Immature natural killer cell (primary cell): Measurements from ENCODE around the gene TCP11. TPM values are rescaled to one million over a fixed set of nuclear protein-coding genes. Genes with fewer than 3 reads are reported as not detected.

Source experiments
- DNase-seq, 3 donors: peaks; one replicate each; pipeline ENCODE4 v3.0.0; 2022; ENCODE audit warnings: mixed read lengths in 1 of 3
- H3K27ac Mint-ChIP-seq, 6 donors: one replicate each; pipeline ENCODE4 v1.8.0; 2020; ENCODE audit warnings: mixed read lengths in 6 of 6, mild to moderate bottlenecking in 5 of 6, inconsistent platforms in 4 of 6, moderate library complexity in 3 of 6
- H3K27me3 Mint-ChIP-seq, 3 donors: one replicate each; pipeline ENCODE4 v1.8.0; 2020 to 2021; ENCODE audit warnings: low read depth in 3 of 3, mild to moderate bottlenecking in 3 of 3, mixed read lengths in 3 of 3, moderate library complexity in 3 of 3, inconsistent platforms in 1 of 3
- H3K36me3 Mint-ChIP-seq, 3 donors: one replicate each; pipeline ENCODE4 v1.8.0; 2020; ENCODE audit warnings: mixed read lengths in 3 of 3, inconsistent platforms in 2 of 3, mild to moderate bottlenecking in 2 of 3
- H3K4me1 Mint-ChIP-seq, 2 donors: one replicate each; pipeline ENCODE4 v1.8.0; 2020; ENCODE audit warnings: inconsistent platforms in 2 of 2, mild to moderate bottlenecking in 2 of 2, mixed read lengths in 2 of 2, moderate library complexity in 1 of 2
- H3K4me3 Mint-ChIP-seq, 5 donors: one replicate each; pipeline ENCODE4 v1.8.0; 2020; ENCODE audit warnings: mild to moderate bottlenecking in 5 of 5, mixed read lengths in 5 of 5, inconsistent platforms in 3 of 5, moderate library complexity in 3 of 5
- H3K9me3 Mint-ChIP-seq, 6 donors: one replicate each; pipeline ENCODE4 v1.8.0; 2020; ENCODE audit warnings: mild to moderate bottlenecking in 6 of 6, mixed read lengths in 6 of 6, inconsistent platforms in 4 of 6, moderate library complexity in 3 of 6
- polyA plus RNA-seq, 3 donors: library from polyadenylated mRNA; unstranded; fragments of 300-500 nt; fragmentation: Illumina TruSeq; gene quantifications; one replicate each; pipeline ENCODE4 v1.2.3, GENCODE V29; 2021

TCP11 gene
- polyA plus RNA-seq, 3 donors from 2014 or later, result not detected

GRCh38 chr6:35084041-35084491 is 57.1 kb downstream of the TCP11 start:
- peaks cover 11 to 24% (median 16%) of the 10 kb centered on the region in 3 donors for H3K36me3 Mint-ChIP-seq
- H3K4me1 Mint-ChIP-seq, result no peaks in the 10 kb centered on the region
- DNase-seq, result no peak
- H3K9me3 Mint-ChIP-seq, result no peaks in the 10 kb centered on the region
- H3K27ac Mint-ChIP-seq, result no peak overlapping the region
- peaks cover 0 to 2% (median 2%) of the 10 kb centered on the region in 3 donors for H3K27me3 Mint-ChIP-seq
- H3K4me3 Mint-ChIP-seq, result no peak overlapping the region

- Mint-ChIP-seq H3K36me3 (peaks cover 11 to 24% (median 16%) of the 10 kb centered on the region in 3 donors), H3K27me3 (peaks cover 0 to 2% (median 2%) of the 10 kb centered on the region in 3 donors), H3K4me3 (no peak overlapping the region), H3K27ac (no peak overlapping the region), H3K9me3 (no peaks in the 10 kb centered on the region), H3K4me1 (no peaks in the 10 kb centered on the region)
- no peak for DNase-seq
Observed at GRCh38 chr6:35083507-35083906, 57.6 kb downstream of the TCP11 start.

- H3K36me3 Mint-ChIP-seq, result peaks cover 11 to 24% (median 13%) of the 10 kb centered on the region in 3 donors
- H3K4me1 Mint-ChIP-seq, result no peaks in the 10 kb centered on the region
- no peaks in the 10 kb centered on the region for H3K9me3 Mint-ChIP-seq
- no peak overlapping the region for H3K27ac Mint-ChIP-seq
- no peak overlapping the region for H3K4me3 Mint-ChIP-seq
- peaks cover 0 to 2% (median 2%) of the 10 kb centered on the region in 3 donors for H3K27me3 Mint-ChIP-seq
- DNase-seq, result no peak
Observed at GRCh38 chr6:35082733-35083403, 58.3 kb downstream of the TCP11 start.

GRCh38 chr6:35082046-35082732 is 59.0 kb downstream of the TCP11 start:
- H3K4me1 Mint-ChIP-seq, result no peaks in the 10 kb centered on the region
- peaks cover 8 to 18% (median 11%) of the 10 kb centered on the region in 3 donors for H3K36me3 Mint-ChIP-seq
- DNase-seq, result no peak
- no peak overlapping the region for H3K4me3 Mint-ChIP-seq
- H3K9me3 Mint-ChIP-seq, result no peaks in the 10 kb centered on the region
- peaks cover 0 to 2% (median 2%) of the 10 kb centered on the region in 3 donors for H3K27me3 Mint-ChIP-seq
- H3K27ac Mint-ChIP-seq, result peak overlapping the region in 1 of 6 donors; percentile 64

- no peak overlapping the region for H3K27ac Mint-ChIP-seq
- no peak for DNase-seq
- peaks cover 4 to 23% (median 11%) of the 10 kb centered on the region in 3 donors for H3K36me3 Mint-ChIP-seq
- peaks cover 0 to 2% (median 2%) of the 10 kb centered on the region in 3 donors for H3K27me3 Mint-ChIP-seq
- no peaks in the 10 kb centered on the region for H3K4me1 Mint-ChIP-seq
- no peaks in the 10 kb centered on the region for H3K9me3 Mint-ChIP-seq
- no peak overlapping the region for H3K4me3 Mint-ChIP-seq
Observed at GRCh38 chr6:35081426-35081851, 59.7 kb downstream of the TCP11 start.

GRCh38 chr6:35080821-35081425 is 60.2 kb downstream of the TCP11 start:
- Mint-ChIP-seq H3K4me1 (no peaks in the 10 kb centered on the region), H3K4me3 (no peak overlapping the region), H3K27ac (no peak overlapping the region), H3K27me3 (no peaks in the 10 kb centered on the region), H3K36me3 (peaks cover 0 to 23% (median 7%) of the 10 kb centered on the region in 3 donors), H3K9me3 (no peaks in the 10 kb centered on the region)
- DNase-seq, result no peak

GRCh38 chr6:35080016-35080680 is 61.0 kb downstream of the TCP11 start:
- DNase-seq, result no peak
- Mint-ChIP-seq H3K27me3 (peaks cover 0 to 1% (median 0%) of the 10 kb centered on the region in 3 donors), H3K4me3 (no peak overlapping the region), H3K4me1 (no peaks in the 10 kb centered on the region), H3K36me3 (peaks cover 0 to 19% (median 7%) of the 10 kb centered on the region in 3 donors), H3K27ac (no peak overlapping the region), H3K9me3 (no peaks in the 10 kb centered on the region)

- no peak for DNase-seq
- Mint-ChIP-seq H3K4me3 (no peak overlapping the region), H3K9me3 (no peaks in the 10 kb centered on the region), H3K4me1 (no peaks in the 10 kb centered on the region), H3K36me3 (peaks cover 0 to 23% (median 10%) of the 10 kb centered on the region in 3 donors), H3K27ac (no peak overlapping the region), H3K27me3 (peaks cover 0 to 1% (median 0%) of the 10 kb centered on the region in 3 donors)
Observed at GRCh38 chr6:35079311-35080000, 61.7 kb downstream of the TCP11 start.

- H3K4me1 Mint-ChIP-seq, result no peaks in the 10 kb centered on the region
- no peak overlapping the region for H3K27ac Mint-ChIP-seq
- DNase-seq, result no peak
- H3K9me3 Mint-ChIP-seq, result no peaks in the 10 kb centered on the region
- peaks cover 0 to 1% (median 0%) of the 10 kb centered on the region in 3 donors for H3K27me3 Mint-ChIP-seq
- peaks cover 0 to 23% (median 13%) of the 10 kb centered on the region in 3 donors for H3K36me3 Mint-ChIP-seq
- H3K4me3 Mint-ChIP-seq, result no peak overlapping the region
Observed at GRCh38 chr6:35078896-35079295, 62.2 kb downstream of the TCP11 start.

GRCh38 chr6:35078226-35078850 is 62.8 kb downstream of the TCP11 start:
- Mint-ChIP-seq H3K27ac (no peak overlapping the region), H3K9me3 (no peaks in the 10 kb centered on the region), H3K4me1 (no peaks in the 10 kb centered on the region), H3K27me3 (peaks cover 0 to 1% (median 0%) of the 10 kb centered on the region in 3 donors), H3K36me3 (peaks cover 0 to 23% (median 14%) of the 10 kb centered on the region in 3 donors), H3K4me3 (no peak overlapping the region)
- DNase-seq, result no peak

- Mint-ChIP-seq H3K27ac (no peak overlapping the region), H3K9me3 (no peaks in the 10 kb centered on the region), H3K36me3 (peaks cover 0 to 23% (median 14%) of the 10 kb centered on the region in 3 donors), H3K4me3 (no peak overlapping the region), H3K4me1 (no peaks in the 10 kb centered on the region), H3K27me3 (peaks cover 0 to 1% (median 0%) of the 10 kb centered on the region in 3 donors)
- no peak for DNase-seq
Observed at GRCh38 chr6:35077713-35078105, 63.4 kb downstream of the TCP11 start.

- H3K4me1 Mint-ChIP-seq, result no peaks in the 10 kb centered on the region
- DNase-seq, result no peak
- peaks cover 0 to 20% (median 14%) of the 10 kb centered on the region in 3 donors for H3K36me3 Mint-ChIP-seq
- peaks cover 0 to 1% (median 0%) of the 10 kb centered on the region in 3 donors for H3K27me3 Mint-ChIP-seq
- H3K9me3 Mint-ChIP-seq, result no peaks in the 10 kb centered on the region
- H3K27ac Mint-ChIP-seq, result peak overlapping the region in 1 of 6 donors; percentile 15
- H3K4me3 Mint-ChIP-seq, result no peak overlapping the region
Observed at GRCh38 chr6:35076997-35077712, 64.0 kb downstream of the TCP11 start.
